ENCODE measurements around the gene POLR2M. TPM values are rescaled to one million over a fixed set of nuclear protein-coding genes. Genes with fewer than 3 reads are reported as not detected.

Gene POLR2M
- polyA plus RNA-seq, 2 of the 4 experiments (the other 2 are of a cell fraction): 67.9 to 107 TPM

DNA sequence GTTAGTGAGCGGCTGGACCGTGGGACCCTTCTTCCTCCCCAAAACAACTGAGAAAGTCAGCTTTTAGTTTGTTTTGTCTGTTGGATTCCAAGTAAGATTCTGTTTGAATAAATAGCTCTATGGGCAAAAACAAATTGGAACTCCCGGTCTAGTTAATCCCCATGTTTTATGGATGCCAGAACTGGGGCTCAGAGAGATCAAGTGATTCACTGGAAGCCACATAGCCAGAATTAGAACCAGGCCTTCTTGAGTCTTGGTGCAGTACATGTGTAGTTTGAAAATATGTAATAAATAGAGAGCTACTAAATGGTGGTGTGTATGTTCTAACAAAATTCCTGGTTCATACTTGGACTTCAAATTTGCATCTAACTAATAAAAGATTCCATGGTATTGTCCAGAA lies 29.3 kb upstream of the POLR2M start:
- H3K9me3 ChIP-seq: no peaks in the 10 kb centered on the region
- no peak overlapping the region for H3K27ac ChIP-seq
- FAIRE-seq (no peak), DNase-seq (ENCODE audit: low read depth in 1 of 2, low spot score in 1 of 2) (no peak), ATAC-seq (no peak)
- TF ChIP-seq RNF2 (IDR thresholded peaks at IDR 0.05; ENCODE audit: borderline replicate concordance, low read depth) (no peak), HEYL (CRISPR knock-in tag; IDR thresholded peaks at IDR 0.05) (no peak), HOXB5 (CRISPR knock-in tag; IDR thresholded peaks at IDR 0.05) (no peak), SREBF2 (IDR thresholded peaks at IDR 0.05) (no peak), KDM5A (IDR thresholded peaks at IDR 0.05) (no peak), JUN (IDR thresholded peaks at IDR 0.05) (no peak), MAZ (IDR thresholded peaks at IDR 0.05; ENCODE audit: borderline replicate concordance, low read depth, low read length) (no peak)
- TF ChIP-seq, protein P1, sequence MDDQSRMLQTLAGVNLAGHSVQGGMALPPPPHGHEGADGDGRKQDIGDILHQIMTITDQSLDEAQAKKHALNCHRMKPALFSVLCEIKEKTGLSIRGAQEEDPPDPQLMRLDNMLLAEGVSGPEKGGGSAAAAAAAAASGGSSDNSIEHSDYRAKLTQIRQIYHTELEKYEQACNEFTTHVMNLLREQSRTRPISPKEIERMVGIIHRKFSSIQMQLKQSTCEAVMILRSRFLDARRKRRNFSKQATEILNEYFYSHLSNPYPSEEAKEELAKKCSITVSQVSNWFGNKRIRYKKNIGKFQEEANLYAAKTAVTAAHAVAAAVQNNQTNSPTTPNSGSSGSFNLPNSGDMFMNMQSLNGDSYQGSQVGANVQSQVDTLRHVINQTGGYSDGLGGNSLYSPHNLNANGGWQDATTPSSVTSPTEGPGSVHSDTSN (IDR thresholded peaks at IDR 0.05): no peak
- TF ChIP-seq, protein P2, sequence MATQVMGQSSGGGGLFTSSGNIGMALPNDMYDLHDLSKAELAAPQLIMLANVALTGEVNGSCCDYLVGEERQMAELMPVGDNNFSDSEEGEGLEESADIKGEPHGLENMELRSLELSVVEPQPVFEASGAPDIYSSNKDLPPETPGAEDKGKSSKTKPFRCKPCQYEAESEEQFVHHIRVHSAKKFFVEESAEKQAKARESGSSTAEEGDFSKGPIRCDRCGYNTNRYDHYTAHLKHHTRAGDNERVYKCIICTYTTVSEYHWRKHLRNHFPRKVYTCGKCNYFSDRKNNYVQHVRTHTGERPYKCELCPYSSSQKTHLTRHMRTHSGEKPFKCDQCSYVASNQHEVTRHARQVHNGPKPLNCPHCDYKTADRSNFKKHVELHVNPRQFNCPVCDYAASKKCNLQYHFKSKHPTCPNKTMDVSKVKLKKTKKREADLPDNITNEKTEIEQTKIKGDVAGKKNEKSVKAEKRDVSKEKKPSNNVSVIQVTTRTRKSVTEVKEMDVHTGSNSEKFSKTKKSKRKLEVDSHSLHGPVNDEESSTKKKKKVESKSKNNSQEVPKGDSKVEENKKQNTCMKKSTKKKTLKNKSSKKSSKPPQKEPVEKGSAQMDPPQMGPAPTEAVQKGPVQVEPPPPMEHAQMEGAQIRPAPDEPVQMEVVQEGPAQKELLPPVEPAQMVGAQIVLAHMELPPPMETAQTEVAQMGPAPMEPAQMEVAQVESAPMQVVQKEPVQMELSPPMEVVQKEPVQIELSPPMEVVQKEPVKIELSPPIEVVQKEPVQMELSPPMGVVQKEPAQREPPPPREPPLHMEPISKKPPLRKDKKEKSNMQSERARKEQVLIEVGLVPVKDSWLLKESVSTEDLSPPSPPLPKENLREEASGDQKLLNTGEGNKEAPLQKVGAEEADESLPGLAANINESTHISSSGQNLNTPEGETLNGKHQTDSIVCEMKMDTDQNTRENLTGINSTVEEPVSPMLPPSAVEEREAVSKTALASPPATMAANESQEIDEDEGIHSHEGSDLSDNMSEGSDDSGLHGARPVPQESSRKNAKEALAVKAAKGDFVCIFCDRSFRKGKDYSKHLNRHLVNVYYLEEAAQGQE (IDR thresholded peaks at IDR 0.05): no peak
- TF ChIP-seq, protein P3, sequence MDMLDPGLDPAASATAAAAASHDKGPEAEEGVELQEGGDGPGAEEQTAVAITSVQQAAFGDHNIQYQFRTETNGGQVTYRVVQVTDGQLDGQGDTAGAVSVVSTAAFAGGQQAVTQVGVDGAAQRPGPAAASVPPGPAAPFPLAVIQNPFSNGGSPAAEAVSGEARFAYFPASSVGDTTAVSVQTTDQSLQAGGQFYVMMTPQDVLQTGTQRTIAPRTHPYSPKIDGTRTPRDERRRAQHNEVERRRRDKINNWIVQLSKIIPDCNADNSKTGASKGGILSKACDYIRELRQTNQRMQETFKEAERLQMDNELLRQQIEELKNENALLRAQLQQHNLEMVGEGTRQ (IDR thresholded peaks at IDR 0.05): no peak
- no peak overlapping the region for H3K4me3 ChIP-seq
- H3K4me2 ChIP-seq: no peak overlapping the region
- ChIA-PET POLR2A (no interaction called here), CTCF (interaction anchor here (0.6 to 4.9 kb wide), 7 partner anchors 10 to 592 kb away, joined by 3 to 52 read pairs (median 4); no protein-coding TSS in a partner anchor)
- peaks cover 6% of the 10 kb centered on the region; the same call in 2 of the 3 replicates for H3K4me1 ChIP-seq
- 87% methylated on average over 3 of the region's 3 CpGs for WGBS (ENCODE audit: missing lambda C conversion rate)

DNA sequence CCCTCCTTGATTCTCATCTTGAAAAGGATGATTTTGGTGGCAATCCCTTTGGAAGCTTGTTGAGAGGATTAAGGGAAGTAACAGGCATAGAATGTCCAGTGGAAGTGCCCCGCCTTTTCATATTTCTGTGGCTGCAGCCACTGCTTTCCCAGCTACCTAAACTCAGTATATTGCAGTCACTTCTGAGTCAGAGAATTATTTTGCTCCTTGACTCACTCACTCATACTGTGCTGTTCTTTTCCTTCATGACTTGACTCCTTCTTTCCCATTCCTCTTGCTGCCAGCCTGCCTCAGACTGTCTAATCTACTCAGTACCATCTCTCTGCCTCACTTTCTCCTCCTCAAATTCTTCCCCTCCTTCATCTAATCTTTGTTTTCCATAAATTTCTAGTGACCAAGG lies 26.5 kb upstream of the POLR2M start:
- CTCF ChIA-PET: interaction anchor here (1.0 to 4.9 kb wide), 3 partner anchors 13 to 120 kb away, joined by 3 to 52 read pairs (median 5); no protein-coding TSS in a partner anchor
- H3K4me2 ChIP-seq: peak overlapping the region; percentile 46
- peak in 1 of 2 experiments; percentile 25 for DNase-seq (ENCODE audit: low read depth in 1 of 2, low spot score in 1 of 2)

DNA sequence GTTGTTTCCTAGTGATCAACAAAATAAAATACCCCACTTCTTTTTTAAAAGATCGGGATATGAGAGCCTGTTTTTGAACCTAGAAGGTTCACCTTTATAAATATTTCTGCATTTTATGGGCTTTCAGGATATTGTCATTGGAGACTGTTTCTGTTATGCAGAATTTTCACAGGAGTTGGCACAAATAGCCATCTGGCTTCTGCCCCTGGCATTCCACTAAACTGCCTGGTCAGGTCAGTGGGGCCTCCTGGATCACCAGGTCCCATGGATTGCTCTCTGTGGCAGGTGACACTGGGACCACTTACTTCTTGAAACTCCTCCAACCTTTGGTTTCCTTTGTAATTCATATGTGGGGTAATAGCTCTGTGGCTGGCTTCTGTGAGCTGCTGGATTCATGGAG lies 25.5 kb upstream of the POLR2M start:
- TF ChIP-seq CHD2 (IDR thresholded peaks at IDR 0.05; ENCODE audit: low read length, partially characterized antibody) (no peak), EHMT2 (IDR thresholded peaks at IDR 0.05; ENCODE audit: low read depth) (no peak), ZNF302 (CRISPR knock-in tag; IDR thresholded peaks at IDR 0.05) (no peak), GATA3 (IDR thresholded peaks at IDR 0.05; ENCODE audit: borderline replicate concordance) (no peak), PHF8 (IDR thresholded peaks at IDR 0.05; ENCODE audit: borderline replicate concordance, low read depth) (no peak), JUNB (IDR thresholded peaks at IDR 0.05) (no peak)
- TF ChIP-seq, protein P4, sequence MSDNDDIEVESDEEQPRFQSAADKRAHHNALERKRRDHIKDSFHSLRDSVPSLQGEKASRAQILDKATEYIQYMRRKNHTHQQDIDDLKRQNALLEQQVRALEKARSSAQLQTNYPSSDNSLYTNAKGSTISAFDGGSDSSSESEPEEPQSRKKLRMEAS (IDR thresholded peaks at IDR 0.05): no peak
- TF ChIP-seq, protein P5, sequence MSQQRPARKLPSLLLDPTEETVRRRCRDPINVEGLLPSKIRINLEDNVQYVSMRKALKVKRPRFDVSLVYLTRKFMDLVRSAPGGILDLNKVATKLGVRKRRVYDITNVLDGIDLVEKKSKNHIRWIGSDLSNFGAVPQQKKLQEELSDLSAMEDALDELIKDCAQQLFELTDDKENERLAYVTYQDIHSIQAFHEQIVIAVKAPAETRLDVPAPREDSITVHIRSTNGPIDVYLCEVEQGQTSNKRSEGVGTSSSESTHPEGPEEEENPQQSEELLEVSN (IDR thresholded peaks at IDR 0.05; ENCODE audit: borderline replicate concordance, low read depth): no peak
- DNase-seq (ENCODE audit: low read depth in 1 of 2, low spot score in 1 of 2) (no peak), ATAC-seq (no peak), FAIRE-seq (no peak)
- H3K4me3 ChIP-seq: no peak overlapping the region
- H3K27ac ChIP-seq: no peak overlapping the region
- 78% methylated on average over 1 of the region's 1 CpG for WGBS (ENCODE audit: missing lambda C conversion rate)
- no peaks in the 10 kb centered on the region for H3K9me3 ChIP-seq
- CTCF ChIA-PET: interaction anchor here (0.6 to 1.3 kb wide), 5 partner anchors 14 to 341 kb away, joined by 3 to 4 read pairs (median 3); no protein-coding TSS in a partner anchor
- POLR2A ChIA-PET: interaction anchor here (3.0 kb wide), 1 partner anchor 26 kb away, joined by 10 read pairs; the partner anchor contains the start of gene POLR2M
- H3K4me2 ChIP-seq: no peak overlapping the region
- H3K4me1 ChIP-seq: 0 out of 3 replicates have a peak, but pooled peaks cover 4% of the 10 kb centered on the region

More for the DNA sequence above, 26.5 kb upstream of the POLR2M start:
- Histone ChIP-seq H3K9me3 (no peaks in the 10 kb centered on the region), H3K4me3 (no peak overlapping the region), H3K27ac (peak overlapping the region in 1 of 2 experiments; percentile 14; a peak in 2 of 6 replicates), H3K4me1 (0 out of 3 replicates have a peak, but pooled peaks cover 4% of the 10 kb centered on the region)
- ATAC-seq (peak; percentile 84 to 85), FAIRE-seq (no peak)
- POLR2A ChIA-PET: interaction anchor here (3.0 kb wide), 1 partner anchor 27 kb away, joined by 10 read pairs; the partner anchor contains the start of gene POLR2M
- TF ChIP-seq FOSL2 (IDR thresholded peaks at IDR 0.05) (no peak), FOSL2 (CRISPR knock-in tag; IDR thresholded peaks at IDR 0.05) (0 out of 2 replicates have a peak, but pooled peaks have one; percentile 10), POLR2AphosphoS2 (conservative IDR thresholded peaks at IDR 0.05; ENCODE audit: low read length) (no peak)
- TF ChIP-seq, protein P1 (IDR thresholded peaks at IDR 0.05): no peak
- 64% methylated on average over 1 of the region's 1 CpG for WGBS (ENCODE audit: missing lambda C conversion rate)
